H9 (cell line): ENCODE results near the gene PUM1. TPM values are rescaled to one million over a fixed set of nuclear protein-coding genes. Genes with fewer than 3 reads are reported as not detected.

Experiments used
- DNase-seq: peaks from one replicate; pipeline ENCODE4 v3.0.0-alpha.2; 2017
- H2AFZ ChIP-seq: one replicate; pipeline ENCODE4 v1.6.1; 2013; ENCODE audit warnings: mild to moderate bottlenecking, low read length, control low read depth, moderate library complexity
- H2AK5ac ChIP-seq: 2 replicates; pipeline ENCODE4 v1.6.1; 2013; ENCODE audit warnings: low read length, control low read depth, mixed read lengths; ENCODE audit not compliant: insufficient read length
- H2BK120ac ChIP-seq: one replicate; pipeline ENCODE4 v1.6.1; 2013; ENCODE audit warnings: low read depth, mild to moderate bottlenecking, low read length, control low read depth, inconsistent platforms; ENCODE audit not compliant: poor library complexity, severe bottlenecking
- H2BK12ac ChIP-seq: 2 replicates; pipeline ENCODE4 v1.6.1; 2013; ENCODE audit warnings: low read length, control low read depth, mixed read lengths, low read depth; ENCODE audit not compliant: insufficient read length
- H2BK15ac ChIP-seq: 2 replicates; pipeline ENCODE4 v1.6.1; 2013; ENCODE audit warnings: low read depth, low read length, control low read depth
- H2BK20ac ChIP-seq: one replicate; pipeline ENCODE4 v1.6.1; 2013; ENCODE audit warnings: low read depth, mild to moderate bottlenecking, low read length, control low read depth, inconsistent platforms; ENCODE audit not compliant: poor library complexity, severe bottlenecking
- H2BK5ac ChIP-seq: 2 replicates; pipeline ENCODE4 v1.6.1; 2013; ENCODE audit warnings: low read length, control low read depth, mixed read lengths; ENCODE audit not compliant: insufficient read length
- H3K14ac ChIP-seq: 2 replicates; pipeline ENCODE4 v1.6.1; 2013; ENCODE audit warnings: low read length, control low read depth; ENCODE audit not compliant: insufficient read depth
- H3K18ac ChIP-seq: 2 replicates; pipeline ENCODE4 v1.6.1; 2013; ENCODE audit warnings: low read depth, mild to moderate bottlenecking, mixed read lengths, low read length, control low read depth; ENCODE audit not compliant: insufficient read length
- H3K23ac ChIP-seq: 2 replicates; pipeline ENCODE4 v1.6.1; 2013; ENCODE audit warnings: low read length, control low read depth, mixed read lengths, low read depth; ENCODE audit not compliant: insufficient read length
- H3K23me2 ChIP-seq: 2 replicates; pipeline ENCODE4 v1.6.1; 2013; ENCODE audit warnings: low read depth, mild to moderate bottlenecking, mixed read lengths, low read length, control low read depth; ENCODE audit not compliant: insufficient read length, poor library complexity, severe bottlenecking
- H3K27ac ChIP-seq: 2 replicates; pipeline ENCODE4 v1.5.1; 2013; ENCODE audit warnings: low read length, control low read depth, mixed read lengths, low read depth; ENCODE audit not compliant: insufficient read length
- H3K27me3 ChIP-seq: 2 replicates; pipeline ENCODE4 v1.6.1; 2013; ENCODE audit warnings: low read length, control low read depth, inconsistent platforms; ENCODE audit not compliant: insufficient read depth
- H3K4ac ChIP-seq: 2 replicates; pipeline ENCODE4 v1.6.1; 2013; ENCODE audit warnings: low read depth, mild to moderate bottlenecking, control low read depth, inconsistent platforms, low read length, moderate library complexity
- H3K4me1 ChIP-seq: 2 replicates; pipeline ENCODE4 v1.6.1; 2013; ENCODE audit warnings: low read length, control low read depth, inconsistent platforms; ENCODE audit not compliant: insufficient read depth
- H3K4me2 ChIP-seq: 2 replicates; pipeline ENCODE4 v1.6.1; 2013; ENCODE audit warnings: low read length, control low read depth, mixed read lengths; ENCODE audit not compliant: insufficient read length, insufficient read depth
- H3K56ac ChIP-seq: 2 replicates; pipeline ENCODE4 v1.6.1; 2013; ENCODE audit warnings: low read depth, mild to moderate bottlenecking, mixed read lengths, low read length, control low read depth; ENCODE audit not compliant: insufficient read length
- H3K79me1 ChIP-seq: 2 replicates; pipeline ENCODE4 v1.6.1; 2013; ENCODE audit warnings: low read depth, mild to moderate bottlenecking, moderate library complexity, low read length, control low read depth, inconsistent platforms; ENCODE audit not compliant: insufficient read depth, poor library complexity, severe bottlenecking
- H3K79me2 ChIP-seq: 2 replicates; pipeline ENCODE4 v1.6.1; 2013; ENCODE audit warnings: low read length, control low read depth, inconsistent platforms; ENCODE audit not compliant: insufficient read depth
- H3K9ac ChIP-seq: 2 replicates; pipeline ENCODE4 v1.6.1; 2013; ENCODE audit warnings: low read length, control low read depth, mixed read lengths; ENCODE audit not compliant: insufficient read length; ENCODE audit errors: extremely low read depth
- H3K9me3 ChIP-seq: one replicate; pipeline ENCODE4 v1.6.1; 2013; ENCODE audit warnings: low read depth, low read length, inconsistent platforms; ENCODE audit not compliant: control insufficient read depth
- H3T11ph ChIP-seq: one replicate; pipeline ENCODE4 v1.6.1; 2013; ENCODE audit warnings: mild to moderate bottlenecking, low read length, control low read depth, inconsistent platforms
- H4K20me1 ChIP-seq: one replicate; pipeline ENCODE4 v1.6.1; 2013; ENCODE audit not compliant: control insufficient read depth, insufficient read length, insufficient read depth
- H4K5ac ChIP-seq: 2 replicates; pipeline ENCODE4 v1.6.1; 2013; ENCODE audit warnings: low read depth, mild to moderate bottlenecking, mixed read lengths, low read length, control low read depth; ENCODE audit not compliant: insufficient read length
- H4K8ac ChIP-seq: replicated peaks from 2 replicates; pipeline ENCODE4 v1.6.1; 2013; ENCODE audit warnings: low read length, control low read depth, mixed read lengths, low read depth; ENCODE audit not compliant: insufficient read length
- H4K91ac ChIP-seq: 2 replicates; pipeline ENCODE4 v1.6.1; 2013; ENCODE audit warnings: low read depth, mild to moderate bottlenecking, moderate library complexity, mixed read lengths, low read length, control low read depth; ENCODE audit not compliant: insufficient read length
- H3K27ac Mint-ChIP-seq, 3 experiments: 2 replicates in 2 of 3; 3 replicates in 1 of 3; pipeline ENCODE4 v1.8.0; 2020 to 2021; ENCODE audit warnings: mixed read lengths in 3 of 3, mild to moderate bottlenecking in 1 of 3, moderate library complexity in 1 of 3
- H3K27me3 Mint-ChIP-seq: 2 replicates; pipeline ENCODE4 v1.8.0; 2021; ENCODE audit warnings: low read depth, mild to moderate bottlenecking, moderate library complexity, mixed read lengths
- H3K36me3 Mint-ChIP-seq, 3 experiments: 2 replicates in 2 of 3; 3 replicates in 1 of 3; pipeline ENCODE4 v1.8.0; 2020 to 2021; ENCODE audit warnings: low read depth in 3 of 3, mixed read lengths in 3 of 3; ENCODE audit not compliant: insufficient read depth in 1 of 3
- H3K4me1 Mint-ChIP-seq, 2 experiments: 2 replicates each; pipeline ENCODE4 v1.8.0; 2020; ENCODE audit warnings: mixed read lengths in 2 of 2
- H3K4me3 Mint-ChIP-seq, 2 experiments: 2 replicates in 1 of 2; 3 replicates in 1 of 2; pipeline ENCODE4 v1.8.0; 2020 to 2021; ENCODE audit warnings: mild to moderate bottlenecking in 2 of 2, mixed read lengths in 2 of 2, moderate library complexity in 1 of 2
- H3K9me3 Mint-ChIP-seq, 2 experiments: 2 replicates in 1 of 2; 3 replicates in 1 of 2; pipeline ENCODE4 v1.8.0; 2020; ENCODE audit warnings: mild to moderate bottlenecking in 2 of 2, mixed read lengths in 2 of 2, moderate library complexity in 1 of 2
- CTCF ChIP-seq: fragments of 200-600 bp; sonication (generic); conservative IDR thresholded peaks from 3 replicates; pipeline ENCODE4 v1.8.0; 2021; ENCODE audit warnings: antibody characterized with exemption, mild to moderate bottlenecking
- WGBS: extraction: QIAGEN DNeasy Blood & Tissue Kit; methylation state at CpG from one replicate; pipeline ENCODE4 v1.1.7; 2013; ENCODE audit warnings: missing lambda C conversion rate, low lambda C conversion rate, mixed read lengths; ENCODE audit not compliant: insufficient read length; ENCODE audit errors: extremely low coverage; 5-methylcytosine and 5-hydroxymethylcytosine counted together
- total RNA-seq: library from RNA; stranded (reverse); gene quantifications from 2 replicates; pipeline ENCODE4 v1.2.1, GENCODE V29; 2021

PUM1 gene
- total RNA-seq, 1 experiment from 2014 or later = 164 TPM

- peak; percentile 22 for DNase-seq
- Histone ChIP-seq H3K56ac (no peak overlapping the region), H2AFZ (no peak overlapping the region), H2BK120ac (no peak overlapping the region), H3K9me3 (no peaks in the 10 kb centered on the region), H2BK15ac (no peak overlapping the region), H3K79me1 (no peaks in the 10 kb centered on the region), H3K14ac (no peak overlapping the region), H3K4ac (no peak overlapping the region), H3K23me2 (peaks cover 7% of the 10 kb centered on the region), H4K5ac (no peak overlapping the region), H2BK12ac (no peak overlapping the region), H3T11ph (no peak overlapping the region), H3K9ac (no peak overlapping the region), H4K8ac (no peak overlapping the region), H3K18ac (no peak overlapping the region), H2BK5ac (no peak overlapping the region), H3K27me3 (no peaks in the 10 kb centered on the region), H4K20me1 (peaks cover 6% of the 10 kb centered on the region), H3K4me1 (peaks cover 5% of the 10 kb centered on the region; the same call in 1 of the 2 replicates), H4K91ac (no peak overlapping the region), H3K27ac (no peak overlapping the region), H3K79me2 (0 out of 2 replicates have a peak, but pooled peaks cover 2% of the 10 kb centered on the region), H3K23ac (no peak overlapping the region), H2BK20ac (no peak overlapping the region), H3K4me2 (peak overlapping the region; percentile 19), H2AK5ac (no peak overlapping the region)
- WGBS = no CpG with 5 or more reads among the region's 47 CpGs
- peak overlapping the region in 1 of 3 experiments; percentile 77; a peak in 1 of 7 replicates for H3K27ac Mint-ChIP-seq
- no peak for TF ChIP-seq CTCF
- H3K27me3 Mint-ChIP-seq = peaks cover 31% of the 10 kb centered on the region
- peak overlapping the region; percentile 79 to 91 for H3K4me3 Mint-ChIP-seq
- H3K36me3 Mint-ChIP-seq = no peaks in the 10 kb centered on the region
- H3K4me1 Mint-ChIP-seq = peaks cover 50 to 67% of the 10 kb centered on the region in 2 experiments
- H3K9me3 Mint-ChIP-seq = no peaks in the 10 kb centered on the region
Observed at GRCh38 chr1:30907481-30908315, 157.8 kb downstream of the PUM1 start.
